ENCODE results near the gene TMEM41B.
"Not testable (repeated sequence)": the region's sequence is repeated elsewhere in the genome, so short reads cannot be mapped to it uniquely, and the experiment has no call there.

TMEM41B gene

DNA sequence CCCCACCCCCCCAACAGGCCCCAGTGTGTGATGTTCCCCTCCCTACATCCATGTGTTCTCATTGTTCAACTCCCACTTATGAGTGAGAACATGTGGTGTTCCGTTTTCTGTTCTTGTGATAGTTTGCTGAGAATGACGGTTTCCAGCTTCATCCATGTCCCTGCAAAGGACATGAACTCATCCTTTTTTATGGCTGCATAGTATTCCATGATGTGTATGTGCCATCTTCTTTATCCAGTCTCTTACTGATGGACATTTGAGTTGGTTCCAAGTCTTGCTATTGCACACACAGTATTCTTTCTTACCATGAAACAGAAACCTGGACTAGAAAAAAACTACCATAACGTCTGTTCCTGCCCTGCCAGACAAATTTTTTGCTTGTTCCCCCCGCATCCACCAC, 56.1 kb downstream of the TMEM41B start:
- not testable (repeated sequence) for DNase-seq

DNA sequence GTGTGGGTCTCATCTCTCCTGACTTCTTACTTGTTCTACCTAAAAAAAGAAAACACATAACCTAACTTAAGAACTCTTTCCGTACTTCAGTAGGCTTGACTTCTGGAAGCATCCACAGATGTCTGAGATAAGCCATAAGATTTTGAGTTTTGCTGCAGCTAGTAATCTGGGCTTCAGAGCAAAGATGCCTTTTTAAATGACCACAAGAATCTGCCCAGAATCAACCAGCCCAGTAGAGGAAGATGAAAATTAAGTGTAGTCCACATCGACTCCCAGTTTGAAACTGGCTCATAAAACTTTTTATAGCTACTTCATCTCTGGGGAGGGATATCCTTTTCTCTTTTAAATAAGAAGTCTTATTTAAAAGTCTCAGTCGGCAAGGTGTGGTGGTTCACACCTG, 60.0 kb downstream of the TMEM41B start:
- DNase-seq: no peak

DNA sequence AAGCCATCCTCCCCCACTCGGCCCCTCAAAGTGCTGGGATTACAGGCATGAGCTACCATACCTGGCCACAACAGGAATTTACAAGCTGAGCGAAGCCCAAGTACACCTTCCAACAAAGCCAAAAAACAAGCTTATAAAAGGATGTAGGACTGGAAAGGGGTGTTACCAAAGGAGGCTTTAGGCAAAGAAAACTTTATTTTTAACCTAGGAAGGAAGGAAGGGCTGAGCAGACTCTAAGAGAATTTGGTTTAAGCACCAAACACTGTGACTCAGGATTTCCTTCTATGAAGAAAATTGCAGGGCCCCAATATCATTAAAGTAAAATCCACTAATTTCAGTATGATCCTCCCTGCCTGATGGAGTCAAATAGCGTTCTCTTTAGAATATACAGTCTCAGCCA, 61.3 kb downstream of the TMEM41B start:
- no peak for DNase-seq

DNA sequence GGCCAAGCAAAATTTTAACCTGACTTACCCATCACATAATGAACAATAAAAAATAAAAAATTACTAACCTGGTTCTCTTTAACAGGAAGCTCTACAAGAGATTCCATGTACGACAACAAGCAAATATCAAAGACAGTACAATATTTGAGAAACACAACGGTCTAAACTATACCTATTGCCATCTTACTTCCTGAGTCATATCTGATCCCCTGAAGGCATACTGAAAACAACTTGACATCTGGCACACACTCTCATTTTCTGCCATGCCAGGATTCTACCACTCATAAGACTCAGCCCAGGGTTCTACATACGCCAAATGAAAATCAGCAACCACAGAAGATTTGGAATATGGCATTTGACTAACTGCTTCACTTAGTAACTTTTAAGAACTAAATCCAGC, 63.1 kb downstream of the TMEM41B start:
- no peak for DNase-seq

DNA sequence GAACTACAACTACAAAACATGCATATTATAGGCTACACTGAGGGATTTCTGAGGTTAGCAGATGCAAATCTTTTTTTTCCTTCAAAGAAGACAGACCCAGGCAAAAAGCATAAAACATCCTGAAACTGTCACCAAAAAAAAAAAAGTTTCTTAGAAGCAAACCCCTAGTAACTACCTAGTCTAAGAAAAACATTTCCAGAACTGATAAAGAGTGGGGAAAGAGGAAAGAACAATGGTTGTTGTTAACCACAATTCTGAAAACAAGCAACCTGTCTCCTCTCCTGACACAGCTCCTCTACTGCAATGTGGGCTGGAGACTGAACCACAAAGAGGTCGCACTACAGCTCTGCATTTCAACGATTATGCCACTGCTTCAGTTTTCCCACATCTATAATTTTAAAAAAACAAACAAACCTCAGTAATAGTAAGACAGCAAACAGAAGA, 64.2 kb downstream of the TMEM41B start:
- no peak for DNase-seq

DNA sequence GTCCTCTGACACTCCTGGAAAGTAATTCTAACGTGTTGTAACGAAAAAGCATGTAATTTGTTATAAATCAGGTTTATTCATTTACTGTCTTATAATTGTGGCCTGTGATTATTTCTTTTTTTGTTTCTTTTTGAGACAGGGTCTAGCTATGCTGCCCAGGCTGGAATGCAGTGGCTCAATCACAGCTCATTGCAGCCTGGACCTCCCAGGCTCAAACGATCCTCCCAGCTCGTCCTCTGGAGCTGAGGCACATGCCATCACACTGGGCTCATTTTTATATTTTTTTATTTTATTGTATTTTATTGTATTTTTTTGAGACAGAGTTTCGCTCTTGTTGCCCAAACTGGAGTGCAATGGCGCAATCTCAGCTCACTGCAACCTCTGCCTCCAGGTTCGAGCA, 65.1 kb downstream of the TMEM41B start:
- DNase-seq: no peak

DNA sequence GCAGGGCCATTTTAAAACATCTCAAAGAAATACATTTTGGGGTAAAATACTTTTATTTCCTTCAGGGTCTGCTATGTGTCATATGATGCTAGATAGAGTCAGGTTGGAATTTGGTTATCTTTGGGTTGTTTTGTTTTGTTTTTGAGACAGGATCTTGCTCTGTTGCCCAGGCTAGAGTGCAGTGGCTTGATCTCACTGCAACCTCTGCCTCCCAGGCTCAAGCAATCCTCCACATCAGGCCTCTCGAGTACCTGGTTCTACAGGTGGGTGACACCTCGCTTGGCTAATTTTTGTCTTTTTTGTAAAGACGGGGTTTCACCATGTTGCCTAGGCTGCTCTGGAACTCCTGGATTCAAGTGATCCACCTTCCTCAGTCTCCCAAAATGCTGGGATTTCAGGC, 66.5 kb downstream of the TMEM41B start:
- DNase-seq: no peak

DNA sequence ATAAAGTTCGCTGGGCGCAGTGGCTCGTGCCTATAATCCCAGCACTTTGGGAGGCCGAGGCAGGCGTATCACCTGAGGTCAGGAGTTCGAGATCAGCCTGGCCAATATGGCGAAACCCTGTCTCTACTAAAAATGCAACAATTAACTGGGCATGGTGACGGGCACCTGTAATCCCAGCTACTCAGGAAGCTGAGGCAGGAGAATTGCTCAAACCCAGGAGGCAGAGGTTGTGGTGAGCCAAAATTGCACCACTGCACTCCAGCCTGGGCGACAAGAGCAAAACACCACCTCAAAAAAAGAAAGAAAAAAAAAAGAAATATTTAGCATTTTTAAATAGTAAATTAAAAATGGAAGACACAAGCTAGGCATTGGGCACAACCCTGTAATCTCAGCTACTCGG, 78.2 kb downstream of the TMEM41B start:
- not testable (repeated sequence) for DNase-seq

DNA sequence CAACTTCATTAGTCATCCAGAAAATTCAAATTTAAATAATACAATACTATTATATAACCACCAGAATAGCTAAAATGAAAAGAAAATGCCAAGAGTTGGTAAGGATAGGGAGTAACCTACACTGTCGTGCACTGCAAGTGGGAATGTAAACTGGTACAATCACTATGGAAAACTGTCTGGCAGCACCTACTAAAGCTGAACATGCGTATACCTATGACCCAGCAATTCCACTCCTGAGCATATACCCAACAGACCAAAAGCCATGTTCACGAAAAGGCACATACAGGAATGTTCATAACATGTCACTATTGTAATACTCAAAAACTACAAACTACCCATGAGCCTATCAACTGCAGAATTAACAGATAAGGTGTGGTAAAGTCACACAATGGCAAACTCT, 81.9 kb downstream of the TMEM41B start:
- DNase-seq: no peak

DNA sequence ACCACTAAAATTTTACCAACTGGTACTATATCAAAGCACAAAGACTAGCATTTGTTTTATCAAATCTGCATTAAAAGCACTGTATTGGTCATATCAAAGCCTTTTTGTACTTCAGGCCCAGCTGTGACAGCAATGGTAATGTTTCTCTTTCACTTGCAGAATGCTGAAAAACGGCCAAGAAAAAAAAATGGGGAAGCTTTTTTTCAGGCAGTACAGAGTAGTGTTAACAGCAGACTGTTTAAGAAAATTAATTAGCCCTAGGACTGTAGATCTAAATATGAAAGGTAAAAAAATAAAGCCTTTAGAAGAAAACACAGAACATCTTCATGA, 82.6 kb downstream of the TMEM41B start:
- no peak for DNase-seq

Measured in NCI-H774 (cell line).